GM12873 (cell line): ENCODE measurements around the gene SRPK1.

Source experiments
- TF ChIP-seq, protein P1 (sequence below): IDR thresholded peaks from 2 replicates; pipeline ENCODE4 v1.5.1; 2012; ENCODE audit warnings: low read depth, mild to moderate bottlenecking, moderate library complexity, low read length, control low read depth; ENCODE audit not compliant: insufficient read depth; ENCODE audit errors: missing control alignments

The SRPK1 gene

DNA sequence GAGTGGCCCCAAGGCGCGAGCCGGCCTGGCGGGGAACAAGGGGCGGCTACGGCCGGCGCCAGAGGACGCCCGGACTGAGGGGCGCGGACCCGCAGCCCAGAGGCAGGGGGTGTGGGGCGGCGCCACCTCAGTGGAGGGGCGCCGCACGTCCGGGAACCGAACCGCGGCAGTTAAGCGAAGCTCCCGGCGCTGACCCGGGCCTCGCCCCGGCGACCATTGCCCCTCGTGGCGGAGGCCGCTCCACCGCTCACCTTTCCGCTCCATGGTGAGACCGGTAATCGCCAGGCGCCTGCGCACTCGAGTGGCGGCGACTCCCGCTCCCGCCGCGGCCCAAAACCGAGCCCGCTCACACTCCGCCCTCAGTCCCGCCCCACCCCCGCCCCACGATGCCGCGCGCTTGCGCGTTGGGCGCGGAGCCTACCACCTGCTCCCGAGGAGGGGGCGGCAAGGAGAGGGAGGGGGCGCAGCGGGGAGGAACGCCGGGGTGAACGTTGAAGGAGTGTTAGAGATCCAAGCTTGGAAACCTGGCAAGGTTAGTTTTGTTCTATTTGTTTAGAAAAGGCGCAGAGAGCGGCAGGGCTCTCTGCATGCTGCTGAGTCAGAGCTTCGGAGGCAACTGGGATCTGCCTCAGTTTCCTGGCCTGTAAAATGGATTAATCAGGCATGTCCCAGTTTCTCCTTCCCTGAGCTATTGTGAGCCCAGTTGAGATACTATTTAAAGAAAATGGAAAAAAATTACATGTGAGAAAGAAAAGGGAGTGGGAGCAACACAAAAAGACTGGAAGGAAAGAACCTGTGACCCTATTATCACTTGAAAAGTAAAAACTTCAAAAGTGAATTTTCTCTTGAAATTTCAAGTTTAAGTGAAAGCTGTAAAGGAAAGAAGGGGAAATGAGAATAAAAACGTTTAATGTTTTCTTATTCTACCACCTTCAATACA lies at the start of gene SRPK1:
Gene SRPK1, minus strand, starts transcription at position 306 of the 940 bp plus-strand sequence. Its CDS starts 42 bp downstream, at position 264.
- TF ChIP-seq, protein P1, sequence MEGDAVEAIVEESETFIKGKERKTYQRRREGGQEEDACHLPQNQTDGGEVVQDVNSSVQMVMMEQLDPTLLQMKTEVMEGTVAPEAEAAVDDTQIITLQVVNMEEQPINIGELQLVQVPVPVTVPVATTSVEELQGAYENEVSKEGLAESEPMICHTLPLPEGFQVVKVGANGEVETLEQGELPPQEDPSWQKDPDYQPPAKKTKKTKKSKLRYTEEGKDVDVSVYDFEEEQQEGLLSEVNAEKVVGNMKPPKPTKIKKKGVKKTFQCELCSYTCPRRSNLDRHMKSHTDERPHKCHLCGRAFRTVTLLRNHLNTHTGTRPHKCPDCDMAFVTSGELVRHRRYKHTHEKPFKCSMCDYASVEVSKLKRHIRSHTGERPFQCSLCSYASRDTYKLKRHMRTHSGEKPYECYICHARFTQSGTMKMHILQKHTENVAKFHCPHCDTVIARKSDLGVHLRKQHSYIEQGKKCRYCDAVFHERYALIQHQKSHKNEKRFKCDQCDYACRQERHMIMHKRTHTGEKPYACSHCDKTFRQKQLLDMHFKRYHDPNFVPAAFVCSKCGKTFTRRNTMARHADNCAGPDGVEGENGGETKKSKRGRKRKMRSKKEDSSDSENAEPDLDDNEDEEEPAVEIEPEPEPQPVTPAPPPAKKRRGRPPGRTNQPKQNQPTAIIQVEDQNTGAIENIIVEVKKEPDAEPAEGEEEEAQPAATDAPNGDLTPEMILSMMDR = no peak

DNA sequence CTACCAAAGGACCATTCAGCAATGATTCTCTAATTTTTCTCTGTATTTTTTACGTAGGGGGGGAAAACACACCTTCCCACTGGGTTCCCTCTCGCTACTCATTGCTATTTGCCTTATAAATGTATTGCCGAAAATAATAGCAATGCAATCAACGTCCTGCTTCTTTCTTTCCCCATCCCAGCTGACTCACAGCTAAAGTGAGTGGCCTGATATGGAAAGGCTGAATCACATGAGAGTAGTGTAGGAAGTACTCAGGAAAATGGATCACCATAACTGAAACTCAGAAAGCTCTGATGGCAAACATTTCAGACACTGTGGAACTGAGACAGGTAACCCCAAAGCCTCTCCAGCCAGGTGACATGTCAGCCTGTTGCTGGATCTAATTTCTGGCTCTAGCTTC lies 49.3 kb upstream of the SRPK1 start:
- TF ChIP-seq, protein P1 = no peak

DNA sequence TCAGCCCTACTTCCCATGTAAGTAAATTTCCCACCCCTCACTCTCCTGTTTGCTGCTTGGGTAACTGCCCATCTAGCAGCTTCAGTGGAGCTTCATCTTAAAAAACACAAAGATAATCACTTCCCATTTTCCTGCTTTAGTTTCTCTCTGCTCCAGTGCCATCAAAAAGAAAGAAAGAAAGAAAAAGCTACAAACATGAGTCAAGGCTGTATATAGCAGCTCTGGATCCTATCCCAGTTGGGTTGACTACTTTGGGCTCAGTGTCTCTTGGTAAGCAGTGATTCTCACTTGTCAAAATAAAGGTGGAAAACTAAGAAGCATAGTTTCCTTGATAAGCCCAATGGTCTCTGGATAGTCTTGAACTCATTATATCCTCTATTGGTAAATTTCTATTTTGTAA lies 48.7 kb upstream of the SRPK1 start:
- TF ChIP-seq, protein P1 = no peak

DNA sequence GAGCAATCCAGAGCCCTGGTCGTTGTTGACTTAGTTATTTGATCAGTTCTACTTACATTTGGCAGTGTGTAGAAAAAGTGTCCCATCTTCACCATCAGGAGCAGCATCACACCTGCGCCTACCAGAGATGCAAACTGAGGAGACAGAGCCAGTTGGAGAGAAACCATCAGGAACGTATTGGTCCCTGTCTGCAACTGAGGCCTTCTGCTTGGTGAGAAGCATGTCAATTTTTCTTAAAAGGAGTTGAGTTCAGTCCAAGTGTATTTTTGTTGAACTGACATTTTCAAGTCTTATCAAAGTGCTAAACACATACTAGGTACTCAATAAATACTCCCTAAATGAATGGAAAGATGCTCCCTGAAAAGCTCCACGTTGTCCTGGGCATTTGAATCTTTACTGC lies 47.9 kb upstream of the SRPK1 start:
- TF ChIP-seq, protein P1 = no peak

DNA sequence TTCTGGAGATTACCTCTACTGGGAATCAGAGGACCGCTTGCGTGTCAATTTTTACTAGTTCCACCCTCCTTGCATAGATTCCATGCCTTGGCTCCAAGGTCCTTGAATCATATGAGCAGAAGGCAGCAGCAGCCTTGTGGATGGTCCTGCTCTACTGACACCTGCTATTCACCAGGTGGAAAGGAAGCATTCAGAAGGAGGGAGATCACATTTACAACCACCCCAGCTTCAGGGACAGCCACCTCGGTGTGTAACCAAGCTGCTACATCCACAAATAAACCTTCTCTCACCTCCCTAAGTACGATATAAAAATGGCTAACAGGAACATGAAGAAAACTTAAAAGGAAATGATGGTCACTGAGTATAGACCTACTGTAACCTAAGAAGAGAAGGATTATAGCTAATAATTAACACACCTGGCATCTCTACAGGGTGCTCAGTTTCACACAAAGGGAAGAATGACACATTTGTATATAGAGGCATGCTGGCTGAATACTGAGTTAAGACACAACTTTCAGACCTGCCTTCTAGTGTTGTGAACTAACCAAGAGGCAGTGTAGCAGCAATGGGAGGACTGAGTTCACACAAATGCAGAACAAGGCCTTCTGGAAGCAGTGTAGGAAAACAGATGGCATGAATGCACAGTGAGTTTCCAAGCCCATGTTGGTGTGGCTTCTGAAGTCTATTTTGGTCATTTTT lies 46.3 kb upstream of the SRPK1 start:
- TF ChIP-seq, protein P1 = no peak

DNA sequence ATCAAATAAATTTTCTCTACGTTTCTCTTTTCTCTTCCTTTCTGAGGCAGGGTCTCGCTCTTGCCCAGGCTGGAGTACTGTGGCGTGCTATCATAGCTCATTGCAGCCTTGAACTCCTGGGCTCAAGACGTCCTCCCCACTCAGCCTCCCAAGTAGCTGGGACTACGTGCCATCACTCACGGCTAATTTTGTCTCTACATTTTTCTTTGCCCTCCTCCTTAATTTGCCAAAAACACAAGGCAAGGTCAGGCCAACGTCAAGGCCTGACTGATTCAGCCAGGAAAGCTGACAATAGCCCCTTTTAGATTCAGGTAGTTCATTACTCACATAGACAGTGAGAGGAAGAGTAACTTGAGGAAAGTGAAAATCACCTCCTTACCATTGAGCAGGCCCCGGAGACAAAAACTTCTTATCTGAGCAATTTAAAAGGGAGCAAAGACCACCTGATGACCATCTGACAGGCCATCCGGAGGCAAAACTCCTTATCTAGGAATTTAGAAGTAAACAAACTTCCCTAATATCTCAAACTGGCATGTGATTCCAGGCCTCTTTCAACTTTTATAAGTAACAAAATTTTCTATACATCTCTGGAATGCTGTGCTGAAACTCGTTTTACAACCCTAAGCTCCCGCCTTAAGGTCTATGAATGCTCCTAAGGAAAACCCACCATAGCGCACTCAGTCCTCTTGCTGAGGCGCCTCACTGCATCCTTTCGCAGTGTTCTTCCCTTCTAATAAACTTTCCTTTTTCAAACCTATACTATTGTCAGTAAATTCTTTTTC lies 42.1 kb upstream of the SRPK1 start:
- TF ChIP-seq, protein P1 = no peak
